A549 (cell line): ENCODE results near the gene NBPF1. TPM values are rescaled to one million over a fixed set of nuclear protein-coding genes. Genes with fewer than 3 reads are reported as not detected.
"Not testable (repeated sequence)": the region's sequence is repeated elsewhere in the genome, so short reads cannot be mapped to it uniquely, and the experiment has no call there.

ENCODE experiments used
- ATAC-seq, 2 experiments: fragments of 200-7000 bp in 1 of 2; fragments of >200 bp in 1 of 2; cut with Nextera tagmentation in 1 of 2; cut with Tn5 transposase in 1 of 2; 3 replicates each; pipeline versions ENCODE4 v1.8.0 to v1.9.1; 2018 to 2020; ENCODE audit warnings: mild to moderate bottlenecking in 1 of 2, moderate library complexity in 1 of 2
- CTCF ChIA-PET: fragments of 300-600 bp; sonication (Branson Sonifier 250); formaldehyde crosslinking; extraction: SDS; loops from one replicate; lab custom pipeline; 2021; ENCODE audit warnings: antibody characterized with exemption, inconsistent platforms; lab: Yijun Ruan, JAX
- POLR2A ChIA-PET: fragments of 350-600 bp; formaldehyde crosslinking; extraction: SDS; loops from one replicate; lab custom pipeline; 2021; ENCODE audit warnings: antibody characterized with exemption, inconsistent platforms; lab: Yijun Ruan, JAX
- DNase-seq, 2 experiments: peaks; one replicate each; pipeline versions ENCODE4 v3.0.0 to v3.0.0-alpha.2; 2011 to 2016; ENCODE audit warnings: low read depth in 1 of 2, low spot score in 1 of 2
- FAIRE-seq: peaks from 2 replicates; lab custom pipeline; 2011; peaks lifted over from hg19 to GRCh38; lab: Jason Lieb, UNC
- H3K27ac ChIP-seq, 2 experiments: fragments of >200 bp; sonication (Bioruptor Twin); formaldehyde crosslinking; 3 replicates each; pipeline ENCODE4 v1.5.1; 2016 to 2017
- H3K4me1 ChIP-seq: fragments of >200 bp; sonication (Bioruptor Twin); formaldehyde crosslinking; 3 replicates; pipeline ENCODE4 v1.6.1; 2016
- H3K4me2 ChIP-seq: fragments of >200 bp; sonication (Bioruptor Twin); formaldehyde crosslinking; 3 replicates; pipeline ENCODE4 v1.6.1; 2016
- H3K4me3 ChIP-seq: fragments of >200 bp; sonication (Bioruptor Twin); formaldehyde crosslinking; 3 replicates; pipeline ENCODE4 v1.5.1; 2016
- H3K9me3 ChIP-seq: fragments of >200 bp; sonication (Bioruptor Twin); formaldehyde crosslinking; 3 replicates; pipeline ENCODE4 v1.6.1; 2016
- ATOH8 ChIP-seq: fragments of 250-450 bp; sonication (Bioruptor Pico); IDR thresholded peaks from 2 replicates; pipeline ENCODE4 v1.5.0; 2020; ENCODE audit warnings: low read depth, mild to moderate bottlenecking, moderate library complexity
- BHLHE40 ChIP-seq: IDR thresholded peaks from 2 replicates; pipeline ENCODE4 v1.6.1; 2012; ENCODE audit warnings: low read depth, low read length, inconsistent platforms
- CHD2 ChIP-seq: fragments of 150-350 bp; IDR thresholded peaks from 2 replicates; pipeline ENCODE4 v1.6.1; 2014; ENCODE audit warnings: low read length; ENCODE audit not compliant: partially characterized antibody
- CHD4 ChIP-seq: fragments of 200-600 bp; sonication (generic); IDR thresholded peaks from 2 replicates; pipeline ENCODE4 v1.6.1; 2016; ENCODE audit warnings: antibody characterized with exemption, mild to moderate bottlenecking, borderline replicate concordance
- CTCF ChIP-seq: fragments of >200 bp; sonication (Bioruptor Twin); formaldehyde crosslinking; IDR thresholded peaks from 3 replicates; pipeline ENCODE4 v1.5.1; 2016
- EHMT2 ChIP-seq: fragments of 200-600 bp; sonication (generic); IDR thresholded peaks from 2 replicates; pipeline ENCODE4 v1.6.1; 2016; ENCODE audit warnings: antibody characterized with exemption, low read depth, mild to moderate bottlenecking, moderate library complexity
- ESRRA ChIP-seq: fragments of 150-350 bp; IDR thresholded peaks from 2 replicates; pipeline ENCODE4 v1.6.1; 2014; ENCODE audit warnings: mild to moderate bottlenecking, low read length, borderline replicate concordance
- HDAC2 ChIP-seq: fragments of 200-600 bp; sonication (generic); IDR thresholded peaks from 2 replicates; pipeline ENCODE4 v1.6.1; 2016
- HES2 ChIP-seq: fragments of >200 bp; sonication (Bioruptor Twin); formaldehyde crosslinking; IDR thresholded peaks from 2 replicates; pipeline ENCODE4 v1.6.1; 2016
- KDM5A ChIP-seq: fragments of 200-600 bp; sonication (generic); IDR thresholded peaks from 2 replicates; pipeline ENCODE4 v1.6.1; 2016; ENCODE audit warnings: antibody characterized with exemption, mild to moderate bottlenecking
- MYC ChIP-seq: IDR thresholded peaks from 2 replicates; pipeline ENCODE4 v1.6.1; 2012; ENCODE audit warnings: mild to moderate bottlenecking, inconsistent platforms, low read length, improper control_type of control experiment, borderline replicate concordance
- NFE2L2 ChIP-seq: fragments of 150-350 bp; conservative IDR thresholded peaks from 2 replicates; pipeline ENCODE4 v1.6.1; 2014; ENCODE audit warnings: low read length
- NPAS2 ChIP-seq: fragments of 250-450 bp; sonication (Bioruptor Pico); IDR thresholded peaks from 2 replicates; pipeline ENCODE4 v1.8.0; 2022; ENCODE audit warnings: mild to moderate bottlenecking, moderate library complexity, borderline replicate concordance
- PHF8 ChIP-seq: fragments of 200-600 bp; sonication (generic); IDR thresholded peaks from 2 replicates; pipeline ENCODE4 v1.6.1; 2016; ENCODE audit warnings: low read depth, mild to moderate bottlenecking, antibody characterized with exemption, moderate library complexity, borderline replicate concordance
- SMC3 ChIP-seq: fragments of >200 bp; sonication (Bioruptor Twin); formaldehyde crosslinking; IDR thresholded peaks from 3 replicates; pipeline ENCODE4 v1.6.1; 2018; ENCODE audit warnings: inconsistent platforms
- TP53 ChIP-seq: fragments of 250-450 bp; sonication (Bioruptor Pico); IDR thresholded peaks from 2 replicates; pipeline ENCODE4 v1.5.0; 2021; ENCODE audit warnings: mild to moderate bottlenecking, moderate library complexity
- ZC3H11A ChIP-seq: fragments of 450-650 bp; IDR thresholded peaks from 2 replicates; pipeline ENCODE4 v1.6.1; 2014; ENCODE audit warnings: antibody characterized with exemption, mild to moderate bottlenecking
- ZFP36 ChIP-seq: fragments of 450-650 bp; IDR thresholded peaks from 2 replicates; pipeline ENCODE4 v1.6.1; 2014; ENCODE audit warnings: borderline replicate concordance; ENCODE audit not compliant: partially characterized antibody
- WGBS: methylation state at CpG from one replicate; pipeline ENCODE4 v1.1.6; 2017; ENCODE audit errors: missing lambda C conversion rate; 5-methylcytosine and 5-hydroxymethylcytosine counted together
- polyA plus RNA-seq, 4 experiments: library from polyadenylated mRNA; depleted of rRNA in 3 of 4; stranded (reverse); fragments of >200 nt; fragmentation: RNase III in 1 of 4; extraction: RNeasy Plus Mini Kit Qiagen cat#74134 plus additional on column Dnase treatment in 1 of 4; gene quantifications; 2 replicates in 3 of 4; 3 replicates in 1 of 4; pipeline ENCODE4 v1.2.3, GENCODE V29; 2011 to 2017
- TF ChIP-seq, protein P1 (sequence below): fragments of 450-650 bp; IDR thresholded peaks from 2 replicates; pipeline ENCODE4 v1.6.1; 2014; ENCODE audit warnings: antibody characterized with exemption
- TF ChIP-seq, protein P2 (sequence below): fragments of 150-350 bp; IDR thresholded peaks from 2 replicates; pipeline ENCODE4 v1.6.1; 2014; ENCODE audit warnings: low read depth, mild to moderate bottlenecking, low read length

The NBPF1 gene
- polyA plus RNA-seq, 2 of the 4 experiments (the other 2 are of a cell fraction) = 23.9 to 36.8 TPM

- ChIA-PET CTCF (interaction anchor here (0.8 to 1.7 kb wide), 3 partner anchors 15 to 30 kb away, joined by 3 to 6 read pairs (median 3); no protein-coding TSS in a partner anchor), POLR2A (no interaction called here)
- H3K4me3 ChIP-seq = no peak overlapping the region
- H3K9me3 ChIP-seq = no peaks in the 10 kb centered on the region
- no peak overlapping the region for H3K27ac ChIP-seq
- DNase-seq (no peak), FAIRE-seq (no peak), ATAC-seq (no peak)
- WGBS = 81% methylated on average over 1 of the region's 1 CpG
- TF ChIP-seq NFE2L2 (no peak), HDAC2 (no peak), ZFP36 (no peak), CHD2 (no peak), TP53 (CRISPR knock-in tag) (no peak), CHD4 (no peak), NPAS2 (no peak), ZC3H11A (no peak), MYC (no peak), SMC3 (no peak), HES2 (no peak), BHLHE40 (no peak), ESRRA (no peak), EHMT2 (no peak), PHF8 (no peak), KDM5A (no peak), ATOH8 (no peak), CTCF (no peak)
- TF ChIP-seq, protein P1, sequence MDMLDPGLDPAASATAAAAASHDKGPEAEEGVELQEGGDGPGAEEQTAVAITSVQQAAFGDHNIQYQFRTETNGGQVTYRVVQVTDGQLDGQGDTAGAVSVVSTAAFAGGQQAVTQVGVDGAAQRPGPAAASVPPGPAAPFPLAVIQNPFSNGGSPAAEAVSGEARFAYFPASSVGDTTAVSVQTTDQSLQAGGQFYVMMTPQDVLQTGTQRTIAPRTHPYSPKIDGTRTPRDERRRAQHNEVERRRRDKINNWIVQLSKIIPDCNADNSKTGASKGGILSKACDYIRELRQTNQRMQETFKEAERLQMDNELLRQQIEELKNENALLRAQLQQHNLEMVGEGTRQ = no peak
- TF ChIP-seq, protein P2, sequence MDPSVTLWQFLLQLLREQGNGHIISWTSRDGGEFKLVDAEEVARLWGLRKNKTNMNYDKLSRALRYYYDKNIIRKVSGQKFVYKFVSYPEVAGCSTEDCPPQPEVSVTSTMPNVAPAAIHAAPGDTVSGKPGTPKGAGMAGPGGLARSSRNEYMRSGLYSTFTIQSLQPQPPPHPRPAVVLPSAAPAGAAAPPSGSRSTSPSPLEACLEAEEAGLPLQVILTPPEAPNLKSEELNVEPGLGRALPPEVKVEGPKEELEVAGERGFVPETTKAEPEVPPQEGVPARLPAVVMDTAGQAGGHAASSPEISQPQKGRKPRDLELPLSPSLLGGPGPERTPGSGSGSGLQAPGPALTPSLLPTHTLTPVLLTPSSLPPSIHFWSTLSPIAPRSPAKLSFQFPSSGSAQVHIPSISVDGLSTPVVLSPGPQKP = no peak
- no peak overlapping the region for H3K4me2 ChIP-seq
- H3K4me1 ChIP-seq = peaks cover 7% of the 10 kb centered on the region
Observed at GRCh38 chr1:16605213-16605525, 8.2 kb downstream of the NBPF1 start.

DNA sequence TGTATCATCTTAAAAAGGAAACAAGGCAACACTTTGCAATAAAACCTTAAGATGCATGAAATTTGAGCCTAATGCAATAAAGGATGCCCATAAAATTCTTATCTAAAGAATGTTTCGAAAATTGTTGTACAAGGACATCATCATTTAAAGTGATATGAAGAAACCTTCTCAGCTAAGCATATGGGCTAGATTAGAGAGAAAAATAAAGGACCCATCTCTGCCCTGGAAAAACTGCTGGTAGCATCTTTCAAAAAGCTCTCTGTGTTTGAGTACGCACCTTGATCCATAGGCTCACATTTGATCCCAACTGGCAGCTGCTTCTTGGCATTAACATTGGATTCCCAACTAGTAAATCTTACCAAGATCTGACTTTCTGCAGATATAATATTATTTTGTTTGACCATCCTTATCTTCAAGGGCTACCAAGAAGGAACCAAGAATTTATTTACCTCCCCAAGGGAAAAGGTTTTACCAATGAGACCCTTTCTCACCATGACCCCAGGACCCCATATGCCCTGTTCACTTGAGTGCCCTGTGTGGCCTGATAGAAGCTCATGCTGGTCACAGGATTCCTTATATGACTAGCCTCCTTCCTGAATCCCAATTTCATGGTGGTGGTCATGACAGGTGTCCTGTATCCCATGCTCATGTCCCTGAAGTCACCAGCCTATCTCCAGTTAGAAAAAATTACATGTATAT lies 8.7 kb downstream of the NBPF1 start:
- 98% methylated on average over 1 of the region's 2 CpGs for WGBS
- not testable (repeated sequence) for DNase-seq, H3K9me3 ChIP-seq, ATAC-seq, H3K4me1 ChIP-seq, H3K27ac ChIP-seq, H3K4me2 ChIP-seq, H3K4me3 ChIP-seq, FAIRE-seq
- 0 out of 2 replicates have a peak, but pooled peaks have one; percentile 29 for TF ChIP-seq MYC
- ChIA-PET CTCF (interaction anchor here (0.8 to 1.8 kb wide), 4 partner anchors 11 to 31 kb away, joined by 3 to 6 read pairs (median 4); no protein-coding TSS in a partner anchor), POLR2A (interaction anchor here (0.6 kb wide), 1 partner anchor 9 kb away, joined by 3 read pairs; the partner anchor contains the start of gene NBPF1)

GRCh38 chr1:16603623-16604022 lies 9.7 kb downstream of the NBPF1 start:
- H3K4me3 ChIP-seq, H3K4me1 ChIP-seq, H3K9me3 ChIP-seq, DNase-seq, ATAC-seq, FAIRE-seq, H3K27ac ChIP-seq, H3K4me2 ChIP-seq: not testable (repeated sequence)
- POLR2A ChIA-PET = interaction anchor here (0.6 kb wide), 1 partner anchor 348 kb away, joined by 3 read pairs; no protein-coding TSS in a partner anchor
- WGBS = 94% methylated on average over 2 of the region's 2 CpGs
- CTCF ChIA-PET = interaction anchor here (1.0 to 2.5 kb wide), 9 partner anchors 9 to 348 kb away, joined by 3 to 13 read pairs (median 4); partner anchors contain the start of gene NBPF1

- ChIA-PET POLR2A (interaction anchor here (1.1 kb wide), 1 partner anchor 11 kb away, joined by 3 read pairs; the partner anchor contains the start of gene NBPF1), CTCF (interaction anchor here (1.2 to 2.5 kb wide), 5 partner anchors 10 to 349 kb away, joined by 3 to 13 read pairs (median 5); partner anchors contain the start of gene NBPF1)
- not testable (repeated sequence) for DNase-seq, H3K4me3 ChIP-seq, H3K27ac ChIP-seq, FAIRE-seq, ATAC-seq, H3K4me1 ChIP-seq, H3K4me2 ChIP-seq, H3K9me3 ChIP-seq
- 97% methylated on average over 2 of the region's 5 CpGs for WGBS
Observed at GRCh38 chr1:16602336-16603011, 10.9 kb downstream of the NBPF1 start.
